Mucosa of stomach (tissue), 1 donor: ENCODE results near the gene TMEM198.

Experiments used
- H3K27me3 ChIP-seq: one replicate; pipeline ENCODE4 v1.7.0; 2013; ENCODE audit warnings: mild to moderate bottlenecking, low read length; ENCODE audit not compliant: control insufficient read depth, insufficient read depth
- H3K36me3 ChIP-seq: one replicate; pipeline ENCODE4 v1.7.0; 2013; ENCODE audit warnings: low read length; ENCODE audit not compliant: control insufficient read depth, insufficient read depth
- H3K4me1 ChIP-seq: one replicate; pipeline ENCODE4 v1.7.0; 2013; ENCODE audit warnings: mild to moderate bottlenecking, low read length; ENCODE audit not compliant: control insufficient read depth, insufficient read depth
- H3K4me3 ChIP-seq: one replicate; pipeline ENCODE4 v1.7.0; 2013; ENCODE audit warnings: low read length
- H3K9ac ChIP-seq: one replicate; pipeline ENCODE4 v1.7.0; 2013; ENCODE audit warnings: mild to moderate bottlenecking, low read length, moderate library complexity
- H3K9me3 ChIP-seq: one replicate; pipeline ENCODE4 v1.7.0; 2013; ENCODE audit warnings: mild to moderate bottlenecking, low read length, moderate library complexity; ENCODE audit not compliant: control insufficient read depth
- donor health status: Pancreatic carcinoma.

TMEM198 gene

DNA sequence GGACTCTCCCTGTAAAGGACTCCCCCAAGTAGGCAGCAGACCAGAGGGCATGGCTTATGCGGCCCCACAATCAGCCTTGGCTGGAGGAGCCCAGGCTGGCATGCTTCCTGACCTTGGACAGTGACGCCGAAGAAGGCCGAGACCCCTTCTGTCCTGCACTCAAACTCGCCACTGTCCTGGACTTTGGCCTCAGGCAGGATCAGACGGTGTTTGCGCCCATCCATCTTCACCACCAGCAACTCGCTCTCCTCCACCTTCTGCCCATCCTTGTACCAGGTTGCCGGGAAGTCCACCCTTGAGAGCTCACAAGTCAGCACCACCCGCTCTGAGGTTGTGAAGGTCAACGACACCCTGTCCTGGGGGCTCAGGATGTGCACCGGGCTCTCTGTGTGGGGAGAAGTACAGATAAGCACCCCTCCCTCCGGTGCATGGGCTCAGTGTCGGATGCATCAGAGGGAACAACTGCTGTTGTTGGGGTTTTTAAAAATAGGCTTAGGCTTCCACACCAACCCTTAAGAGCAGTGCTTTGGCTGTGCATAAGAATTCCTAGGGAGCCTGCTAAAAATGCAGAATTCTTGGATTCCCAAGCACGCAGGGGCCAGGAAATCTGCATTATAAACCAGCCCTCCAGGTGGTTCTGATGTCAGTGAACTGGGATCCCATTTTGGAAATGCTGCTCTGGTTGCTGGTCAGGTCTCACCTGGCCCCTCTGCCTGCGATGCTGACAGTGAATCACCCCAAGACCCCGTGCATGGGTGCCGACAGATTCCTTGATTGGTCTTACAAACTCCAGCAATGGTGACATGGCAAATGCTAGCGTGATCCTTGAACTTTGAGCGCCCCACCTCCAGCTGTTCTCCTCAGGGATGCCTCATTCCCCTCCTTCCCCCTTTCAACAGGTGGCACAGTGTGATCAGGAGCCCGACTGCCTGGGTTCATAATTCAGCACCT, 21.6 kb downstream of the TMEM198 start:
- Histone ChIP-seq H3K27me3 (peaks cover 9% of the 10 kb centered on the region), H3K36me3 (no peaks in the 10 kb centered on the region), H3K9ac (no peak overlapping the region), H3K4me3 (no peak overlapping the region), H3K9me3 (no peaks in the 10 kb centered on the region), H3K4me1 (no peaks in the 10 kb centered on the region)

DNA sequence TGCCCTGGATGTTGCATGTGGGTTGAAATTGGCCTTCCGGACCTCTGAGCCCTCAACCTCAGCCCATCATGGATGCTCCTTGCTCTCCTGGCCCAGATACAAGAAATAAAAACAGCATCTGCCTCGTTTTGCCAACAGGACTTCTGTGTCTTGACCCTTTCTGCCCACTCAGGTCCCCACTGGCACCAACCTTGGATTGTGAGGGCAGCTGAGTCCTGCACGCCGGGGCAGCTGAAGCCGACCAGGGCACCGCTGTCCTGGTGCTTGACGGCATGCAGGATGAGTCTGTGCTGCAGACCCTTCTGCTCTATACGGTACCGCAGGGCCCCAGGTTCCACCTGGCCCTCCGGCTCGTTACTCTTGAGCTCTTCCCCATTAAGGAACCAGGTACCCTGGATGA, 22.8 kb downstream of the TMEM198 start:
- Histone ChIP-seq H3K9me3 (no peaks in the 10 kb centered on the region), H3K4me1 (peaks cover 3% of the 10 kb centered on the region), H3K27me3 (peaks cover 13% of the 10 kb centered on the region), H3K36me3 (no peaks in the 10 kb centered on the region), H3K4me3 (no peak overlapping the region), H3K9ac (no peak overlapping the region)

DNA sequence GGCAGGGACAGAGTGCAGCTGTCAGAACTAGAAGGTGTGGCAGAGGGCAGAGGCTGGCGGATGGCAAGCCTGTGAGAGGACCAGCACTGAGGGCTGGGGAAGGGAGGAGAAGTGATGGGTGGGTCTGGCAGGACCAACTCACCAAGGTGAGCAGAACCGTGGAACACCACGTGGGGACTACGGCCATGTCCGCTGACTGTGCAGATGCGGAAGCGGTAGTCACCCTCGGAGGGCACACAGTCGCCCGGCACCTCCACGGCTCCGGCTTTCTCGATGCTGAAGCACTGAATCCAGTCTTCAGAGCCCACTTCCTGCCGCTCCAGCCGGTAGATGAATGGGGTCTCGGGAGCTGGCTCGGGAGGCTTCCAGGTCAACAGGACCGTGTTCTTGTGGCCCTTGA, 23.3 kb downstream of the TMEM198 start:
- Histone ChIP-seq H3K9ac (no peak overlapping the region), H3K9me3 (no peaks in the 10 kb centered on the region), H3K4me3 (no peak overlapping the region), H3K4me1 (peaks cover 7% of the 10 kb centered on the region), H3K36me3 (no peaks in the 10 kb centered on the region), H3K27me3 (peaks cover 17% of the 10 kb centered on the region)

GRCh38 chr2:219567791-219568361, 24.0 kb downstream of the TMEM198 start:
- Histone ChIP-seq H3K36me3 (no peaks in the 10 kb centered on the region), H3K9ac (no peak overlapping the region), H3K4me3 (no peak overlapping the region), H3K27me3 (peaks cover 25% of the 10 kb centered on the region), H3K9me3 (no peaks in the 10 kb centered on the region), H3K4me1 (peaks cover 7% of the 10 kb centered on the region)

DNA sequence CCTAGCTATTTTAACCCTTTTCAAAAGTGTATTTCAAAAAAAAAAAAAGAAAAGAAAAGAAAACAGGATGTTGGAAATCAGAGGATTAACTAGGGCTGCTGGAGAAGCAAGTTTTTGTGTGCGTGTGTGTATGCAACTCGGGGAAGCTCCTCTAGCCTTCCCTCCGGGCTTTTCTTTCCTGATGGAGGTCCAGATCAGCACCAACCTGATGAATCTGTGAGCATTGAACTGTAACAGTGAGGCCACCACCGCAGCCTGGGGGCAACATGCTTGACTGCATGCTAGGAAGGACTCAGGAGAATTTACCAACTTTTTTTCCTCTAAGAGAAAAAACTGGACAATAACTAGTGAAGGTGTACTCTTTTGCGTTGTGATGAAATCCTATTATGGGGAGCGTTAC, 25.2 kb downstream of the TMEM198 start:
- H3K9ac ChIP-seq: no peak overlapping the region
- H3K4me1 ChIP-seq: peaks cover 7% of the 10 kb centered on the region
- H3K36me3 ChIP-seq: no peaks in the 10 kb centered on the region
- no peaks in the 10 kb centered on the region for H3K9me3 ChIP-seq
- H3K4me3 ChIP-seq: no peak overlapping the region
- H3K27me3 ChIP-seq: peaks cover 28% of the 10 kb centered on the region

DNA sequence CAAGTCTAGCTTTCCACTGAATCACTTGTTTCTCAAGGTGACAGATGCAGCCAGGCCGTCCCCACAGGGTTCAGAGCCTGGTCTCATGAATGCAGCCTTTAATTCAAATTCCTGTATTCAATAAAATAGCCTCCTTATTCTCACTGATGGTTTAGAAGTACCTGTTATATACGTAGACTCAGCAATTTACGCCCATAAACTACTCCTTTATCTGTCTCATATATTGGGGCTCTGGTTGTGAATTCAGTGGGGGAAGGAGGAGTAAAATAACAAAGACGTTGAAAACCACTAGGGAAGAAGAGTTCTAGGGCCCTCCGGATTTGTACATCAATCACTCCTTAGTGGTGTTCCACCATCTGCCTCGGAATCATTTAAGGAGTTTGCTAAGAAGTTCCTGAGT, 25.8 kb downstream of the TMEM198 start:
- peaks cover 28% of the 10 kb centered on the region for H3K27me3 ChIP-seq
- H3K36me3 ChIP-seq: no peaks in the 10 kb centered on the region
- no peak overlapping the region for H3K9ac ChIP-seq
- H3K4me3 ChIP-seq: no peak overlapping the region
- H3K4me1 ChIP-seq: peaks cover 7% of the 10 kb centered on the region
- no peaks in the 10 kb centered on the region for H3K9me3 ChIP-seq

DNA sequence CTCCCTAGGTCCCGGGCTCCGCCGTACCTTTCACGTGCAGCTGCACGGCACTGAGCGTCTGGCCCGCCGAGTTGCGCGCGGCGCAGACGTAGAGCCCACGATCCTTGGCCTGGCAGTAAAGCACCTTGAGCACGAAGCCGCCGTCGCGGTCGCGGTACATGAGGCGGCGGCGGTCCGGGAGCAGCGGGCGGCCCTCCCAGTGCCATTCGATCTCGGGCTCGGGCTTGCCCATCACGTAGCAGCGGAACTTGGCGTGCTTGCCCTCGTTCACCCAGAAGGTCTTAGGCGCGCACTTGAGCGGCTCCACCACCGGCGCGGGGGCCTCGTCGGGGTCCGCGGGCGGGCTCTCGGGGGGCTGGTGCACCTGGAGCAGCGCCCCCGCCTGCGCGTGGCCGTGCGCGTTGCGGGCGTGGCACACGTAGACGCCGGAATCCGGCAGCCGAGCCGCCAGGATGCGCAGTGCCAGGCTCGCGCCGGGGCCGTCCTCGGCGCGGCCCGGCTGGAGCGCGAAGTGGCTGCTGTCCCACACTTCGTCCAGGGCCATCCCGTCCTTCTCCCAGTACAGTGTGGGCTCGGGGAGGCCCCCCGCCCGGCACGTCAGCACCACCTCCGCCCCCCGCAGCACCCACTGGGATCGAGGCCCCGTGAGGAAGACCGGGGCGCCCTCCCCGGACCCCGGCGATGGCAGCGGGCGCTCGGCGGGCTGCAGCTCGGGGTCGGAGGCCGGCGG, 26.5 kb downstream of the TMEM198 start:
- Histone ChIP-seq H3K4me1 (peaks cover 7% of the 10 kb centered on the region), H3K4me3 (no peak overlapping the region), H3K36me3 (no peaks in the 10 kb centered on the region), H3K9me3 (no peaks in the 10 kb centered on the region), H3K27me3 (peaks cover 33% of the 10 kb centered on the region), H3K9ac (peak overlapping the region; percentile 28)

GRCh38 chr2:219570924-219571310, 27.1 kb downstream of the TMEM198 start:
- H3K9me3 ChIP-seq: no peaks in the 10 kb centered on the region
- no peak overlapping the region for H3K4me3 ChIP-seq
- H3K27me3 ChIP-seq: peaks cover 36% of the 10 kb centered on the region
- peak overlapping the region; percentile 28 for H3K9ac ChIP-seq
- no peaks in the 10 kb centered on the region for H3K36me3 ChIP-seq
- H3K4me1 ChIP-seq: peaks cover 7% of the 10 kb centered on the region

GRCh38 chr2:219571311-219572236, 27.7 kb downstream of the TMEM198 start, which contains the start of gene OBSL1:
OBSL1 (minus strand) TSS chr2:219571539; CDS start chr2:219571232, 307 bp downstream.
- Histone ChIP-seq H3K9ac (peak within 1 kb of the TSS; percentile 59), H3K9me3 (no peaks in the 10 kb centered on the region), H3K36me3 (no peaks in the 10 kb centered on the region), H3K4me3 (no peak within 1 kb of the TSS), H3K4me1 (peaks cover 7% of the 10 kb centered on the region), H3K27me3 (peaks cover 36% of the 10 kb centered on the region)

- Histone ChIP-seq H3K27me3 (peaks cover 44% of the 10 kb centered on the region), H3K4me1 (peaks cover 7% of the 10 kb centered on the region), H3K9ac (peak within 1 kb of the TSS; percentile 59), H3K4me3 (no peak within 1 kb of the TSS), H3K36me3 (no peaks in the 10 kb centered on the region), H3K9me3 (no peaks in the 10 kb centered on the region)
These were observed 28.6 kb downstream of the TMEM198 start, which contains the start of gene INHA for GRCh38 chr2:219572237-219573001. INHA (plus strand) TSS chr2:219572310; CDS start chr2:219572375, 65 bp downstream.

DNA sequence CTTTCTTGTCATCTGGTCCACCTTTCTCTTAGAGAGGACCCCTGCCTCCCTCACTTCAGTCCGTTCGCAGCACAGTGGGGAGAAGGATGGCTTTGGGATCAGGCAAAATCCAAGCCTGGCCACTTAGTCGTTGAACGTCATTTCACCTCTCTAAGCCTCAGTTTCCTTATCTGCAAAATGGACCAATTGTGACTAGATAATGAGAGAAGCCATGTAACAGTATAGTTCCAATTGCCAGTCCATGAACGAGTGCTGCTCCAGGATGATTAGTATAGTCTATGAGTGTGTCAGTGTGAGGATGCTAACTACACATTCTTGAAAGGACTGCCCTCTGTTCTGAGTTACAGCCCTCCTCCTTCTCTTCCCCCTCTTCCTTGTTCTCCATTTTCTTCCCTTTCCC, 29.3 kb downstream of the TMEM198 start:
- Histone ChIP-seq H3K4me1 (peaks cover 7% of the 10 kb centered on the region), H3K9ac (no peak overlapping the region), H3K27me3 (peaks cover 45% of the 10 kb centered on the region), H3K36me3 (no peaks in the 10 kb centered on the region), H3K4me3 (no peak overlapping the region), H3K9me3 (no peaks in the 10 kb centered on the region)
